Activated CD4-positive, alpha-beta T cell treated with anti-CD3 and anti-CD28 coated beads for 24 hours (primary cell): ENCODE data around the gene DOC2A.
"Not testable (repeated sequence)": the region's sequence is repeated elsewhere in the genome, so short reads cannot be mapped to it uniquely, and the experiment has no call there.

Experiments
- DNase-seq, 2 donors: peaks; one replicate each; pipeline ENCODE4 v3.0.0-alpha.2; 2020; ENCODE audit warnings: low read depth in 2 of 2

DOC2A gene

DNA sequence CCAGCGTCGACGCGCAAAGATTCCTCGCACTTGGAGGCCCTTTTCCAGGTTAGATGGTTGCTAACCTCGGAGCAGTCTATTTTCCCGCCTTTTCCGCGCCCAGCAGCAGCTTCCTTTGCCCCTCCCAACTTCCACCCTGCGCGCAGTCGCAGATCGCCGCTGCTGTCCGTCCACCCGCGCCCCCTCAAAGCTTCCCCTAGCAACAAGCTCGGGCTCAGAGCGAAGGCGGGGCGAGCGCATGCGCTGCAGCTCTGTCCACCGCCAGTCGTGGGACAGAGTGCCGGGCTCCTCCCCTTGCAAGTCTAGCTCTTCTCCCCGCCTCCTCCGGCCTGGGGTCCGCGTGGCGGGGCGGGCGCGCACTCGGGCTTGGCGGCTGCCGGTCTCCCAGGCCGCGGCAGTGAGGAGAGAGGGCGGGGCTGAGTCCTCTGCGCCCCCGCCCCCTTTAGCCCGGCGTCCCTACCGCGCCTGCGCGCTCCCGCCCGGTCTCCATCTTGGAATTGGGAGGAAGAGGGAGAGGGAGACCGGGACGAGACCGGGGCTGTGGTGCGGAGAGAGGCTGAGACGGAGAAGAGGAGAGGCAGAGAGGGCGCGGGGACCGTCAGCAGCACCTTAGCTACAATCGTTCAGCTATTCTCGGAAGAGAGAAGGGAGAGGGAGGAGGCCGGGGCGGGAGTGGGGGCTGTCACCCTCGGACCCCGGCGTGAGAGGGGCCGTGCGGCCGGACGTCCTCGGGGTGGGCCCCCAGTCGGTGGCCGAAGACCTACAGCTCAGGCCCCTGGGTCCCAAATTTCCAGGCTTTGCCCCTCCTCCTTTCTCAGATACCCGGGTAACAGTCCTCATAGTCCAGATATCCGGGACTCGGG is 37.2 kb downstream of the DOC2A start, which contains the start of gene TAOK2:
Gene TAOK2, plus strand, starts transcription at position 485 of the 863 bp plus-strand sequence. CDS start 3,905 bp downstream, outside the sequence.
- DNase-seq: peak; percentile 96

DNA sequence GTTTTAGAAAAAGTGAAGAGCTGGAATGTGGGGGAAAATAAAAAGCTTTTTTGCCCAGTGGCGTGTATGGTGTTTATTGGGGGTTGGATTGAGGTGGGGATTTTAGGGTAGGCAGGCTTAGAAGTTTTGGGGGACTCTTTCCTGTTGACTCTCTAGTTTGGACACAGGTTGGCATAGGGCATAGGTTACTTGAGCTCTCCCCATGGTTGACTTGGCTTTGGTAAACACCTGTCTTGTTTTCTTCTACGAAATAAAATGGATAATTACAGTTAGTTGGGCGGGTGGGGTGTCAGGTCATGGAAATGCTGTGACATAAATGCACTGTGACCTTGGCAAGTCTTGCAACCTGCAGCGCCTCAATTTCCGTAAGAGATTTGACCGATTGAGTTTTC is 37.8 kb downstream of the DOC2A start:
- no peak for DNase-seq

DNA sequence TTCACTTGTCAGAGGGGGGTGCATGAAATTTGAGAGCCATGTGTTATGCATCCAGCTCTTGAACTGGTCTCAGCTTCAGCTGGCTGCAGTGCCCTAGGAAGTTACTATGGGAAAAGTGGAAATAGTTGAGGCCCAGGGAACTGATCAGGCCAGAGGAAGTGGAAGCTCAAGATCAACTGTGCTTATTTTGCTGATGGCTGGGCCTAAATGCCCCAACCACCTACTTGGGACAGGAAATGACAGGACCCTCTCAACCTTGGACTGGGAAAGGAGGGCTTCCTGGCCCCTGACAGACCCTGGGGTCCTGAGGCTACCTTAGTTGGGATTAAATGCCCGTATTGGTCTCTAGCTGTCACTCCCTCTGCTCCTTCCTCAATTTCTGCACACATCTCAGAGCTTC is 38.3 kb downstream of the DOC2A start:
- DNase-seq: no peak

DNA sequence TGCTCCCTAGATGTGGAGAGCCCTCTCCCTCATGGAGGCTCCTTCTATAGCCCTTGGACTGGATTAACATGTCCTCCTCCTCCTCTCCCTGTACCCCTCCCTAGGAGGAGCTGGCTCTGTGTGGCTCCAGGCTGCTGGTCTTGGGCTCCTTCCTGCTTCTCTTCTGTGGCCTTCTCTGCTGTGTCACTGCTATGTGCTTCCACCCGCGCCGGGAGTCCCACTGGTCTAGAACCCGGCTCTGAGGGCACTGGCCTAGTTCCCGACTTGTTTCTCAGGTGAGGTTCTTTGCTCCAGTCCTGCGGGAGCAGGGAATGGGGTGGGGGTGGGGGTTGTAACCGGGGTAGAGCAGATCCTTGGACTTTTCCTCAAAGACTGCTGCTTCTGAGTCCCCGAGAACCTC is 39.5 kb downstream of the DOC2A start:
- no peak for DNase-seq

DNA sequence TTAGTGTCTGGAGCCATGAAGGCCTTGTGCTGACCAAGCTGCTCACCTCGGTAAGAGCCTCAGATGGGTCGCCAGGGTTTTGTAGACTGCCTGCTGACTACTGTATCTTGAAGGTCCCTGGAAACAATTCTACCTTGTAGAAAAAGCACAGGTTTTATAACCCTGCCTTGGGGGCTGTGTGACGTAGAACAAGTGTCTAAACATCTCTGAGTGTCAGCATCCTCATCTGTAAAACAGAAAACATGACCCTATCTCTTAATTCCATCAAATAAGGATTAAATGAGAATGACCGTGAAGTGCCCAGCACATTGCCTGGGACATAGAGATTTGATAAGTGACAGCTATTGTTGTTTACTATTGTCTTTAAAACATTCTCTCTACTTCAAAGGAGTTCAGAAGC is 42.6 kb downstream of the DOC2A start:
- no peak for DNase-seq

DNA sequence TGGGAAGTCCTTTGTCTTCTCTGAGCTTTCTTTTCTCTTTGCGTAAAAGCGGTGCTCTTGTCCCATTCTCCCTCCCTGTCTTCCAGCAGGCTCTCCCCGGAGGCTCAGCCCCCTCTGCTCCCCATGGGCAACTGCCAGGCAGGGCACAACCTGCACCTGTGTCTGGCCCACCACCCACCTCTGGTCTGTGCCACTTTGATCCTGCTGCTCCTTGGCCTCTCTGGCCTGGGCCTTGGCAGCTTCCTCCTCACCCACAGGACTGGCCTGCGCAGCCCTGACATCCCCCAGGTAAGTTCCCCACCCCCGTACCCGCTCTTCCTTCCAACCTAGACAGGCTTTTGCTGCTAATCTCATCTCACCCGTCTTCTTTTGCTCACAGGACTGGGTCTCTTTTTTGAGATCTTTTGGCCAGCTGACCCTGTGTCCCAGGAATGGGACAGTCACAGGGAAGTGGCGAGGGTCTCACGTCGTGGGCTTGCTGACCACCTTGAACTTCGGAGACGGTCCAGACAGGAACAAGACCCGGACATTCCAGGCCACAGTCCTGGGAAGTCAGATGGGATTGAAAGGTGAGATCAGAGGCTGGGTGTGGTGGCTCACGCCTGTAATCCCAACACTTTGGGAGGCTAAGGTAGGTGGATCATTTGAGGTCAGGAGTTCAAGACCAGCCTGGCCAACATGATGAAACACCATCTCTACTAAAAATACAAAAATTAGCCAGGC is 47.6 kb downstream of the DOC2A start:
- no peak for DNase-seq

DNA sequence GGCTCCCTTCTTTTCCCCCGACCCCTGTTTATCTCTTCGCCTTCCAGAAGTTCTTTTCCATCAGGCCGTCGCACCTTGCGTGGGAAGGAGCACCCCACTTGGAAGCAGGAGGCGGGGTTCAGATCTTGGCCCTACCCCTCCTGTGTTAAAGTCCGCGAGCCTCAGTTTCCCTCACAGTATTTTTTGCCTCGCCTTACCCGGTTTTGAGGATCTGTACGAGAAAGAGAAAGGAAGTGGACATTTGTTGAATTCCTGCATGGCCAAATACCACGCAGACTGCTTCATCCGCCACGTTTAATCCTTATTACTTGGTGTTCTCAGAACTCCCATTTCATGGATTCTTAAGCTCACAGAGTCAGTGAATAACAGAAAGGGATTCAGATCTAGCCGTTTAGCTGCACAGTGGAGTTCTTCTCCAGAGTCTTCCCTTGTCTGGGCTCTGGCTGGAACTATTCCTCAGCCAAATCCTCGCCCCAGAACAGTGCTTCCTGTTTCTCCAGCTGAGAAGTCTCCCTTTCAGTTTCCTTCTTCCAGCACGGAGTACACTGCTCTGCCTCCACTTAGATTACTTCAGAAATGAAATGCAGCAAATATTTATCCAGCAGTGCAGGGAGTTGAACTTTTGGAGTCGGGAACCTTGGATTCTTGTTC is 48.4 kb downstream of the DOC2A start:
- DNase-seq: no peak

DNA sequence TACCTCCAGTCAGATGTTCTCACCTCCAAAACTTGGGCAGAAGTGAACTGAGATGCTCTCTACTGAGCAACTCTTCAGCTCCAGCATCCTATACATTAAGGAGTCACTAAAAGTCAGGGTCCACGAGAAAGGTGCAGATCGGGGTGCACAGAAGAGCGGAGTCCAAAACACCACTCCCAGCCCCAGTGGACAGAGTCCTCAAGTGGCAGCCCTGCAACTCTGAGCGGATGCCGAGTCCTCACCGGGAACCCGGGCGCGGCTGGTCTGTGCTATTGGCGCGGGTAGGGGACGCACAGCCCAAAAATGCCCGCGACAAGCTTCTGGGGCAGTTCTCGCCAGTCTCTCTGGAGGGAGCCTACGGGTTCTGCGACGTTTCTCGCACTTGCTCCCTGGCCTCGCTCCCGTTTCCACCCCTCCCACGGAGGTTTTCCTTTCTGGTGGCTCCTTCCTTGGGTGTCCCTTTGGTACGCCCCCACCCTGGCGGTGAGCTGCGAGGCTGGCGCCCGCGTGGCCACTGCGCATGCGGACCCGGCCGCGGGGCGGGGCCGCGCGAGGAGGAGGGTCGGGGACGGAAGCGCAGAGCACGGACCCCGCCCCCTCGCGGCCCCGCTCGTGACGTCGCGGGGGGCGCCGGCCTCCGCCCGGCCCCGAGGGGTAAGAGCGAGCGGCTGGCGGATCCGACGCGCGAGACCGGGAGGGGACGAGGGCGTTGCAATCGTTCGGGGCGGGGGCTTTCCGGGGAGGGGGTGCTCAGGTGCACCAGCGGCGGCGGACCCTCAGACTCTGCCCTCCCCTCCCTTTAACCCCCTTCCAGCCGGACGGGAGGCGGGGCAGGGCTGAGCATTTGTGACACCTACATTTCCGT is 49.1 kb downstream of the DOC2A start, which contains the start of gene TMEM219:
Gene TMEM219, plus strand, starts transcription at position 601 of the 865 bp plus-strand sequence. CDS start 1,065 bp downstream, outside the sequence.
- DNase-seq: peak; percentile 85 to 90

DNA sequence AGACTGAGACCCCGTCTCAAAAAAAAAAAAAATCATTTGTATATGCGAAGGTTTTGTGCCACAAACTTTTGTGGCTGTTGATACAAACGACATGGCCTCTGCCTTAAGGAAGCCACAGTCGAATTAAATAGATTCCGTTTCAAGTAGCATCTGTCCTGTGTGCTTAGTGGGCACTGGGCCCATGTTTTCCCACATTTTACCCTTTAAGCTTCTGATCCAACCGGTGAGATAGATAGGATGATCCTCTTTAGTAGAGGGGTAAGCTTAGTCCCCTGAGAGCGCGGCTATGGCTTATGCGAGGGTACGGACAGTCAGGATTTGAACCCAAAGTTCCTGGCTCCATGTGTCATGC is 49.7 kb downstream of the DOC2A start:
- no peak for DNase-seq

DNA sequence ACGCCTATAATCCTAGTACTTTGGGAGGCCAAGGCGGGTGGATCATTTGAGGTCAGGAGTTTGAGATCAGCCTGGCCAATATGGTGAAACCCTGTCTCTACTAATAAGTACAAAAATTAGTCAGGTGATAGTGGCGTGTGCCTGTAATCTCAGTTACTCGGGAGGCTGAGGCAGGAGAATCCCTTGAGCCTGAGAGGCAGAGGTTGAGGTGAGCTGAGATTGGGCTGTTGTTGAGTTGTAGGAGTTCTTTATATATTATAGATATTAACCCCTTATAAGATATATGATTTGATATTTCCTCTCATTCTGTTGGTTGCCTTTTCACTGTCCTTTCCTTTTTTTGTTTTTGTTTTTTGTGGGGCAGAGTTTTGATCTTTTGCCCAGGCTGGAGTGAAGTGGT is 51.0 kb downstream of the DOC2A start:
- DNase-seq: not testable (repeated sequence)

DNA sequence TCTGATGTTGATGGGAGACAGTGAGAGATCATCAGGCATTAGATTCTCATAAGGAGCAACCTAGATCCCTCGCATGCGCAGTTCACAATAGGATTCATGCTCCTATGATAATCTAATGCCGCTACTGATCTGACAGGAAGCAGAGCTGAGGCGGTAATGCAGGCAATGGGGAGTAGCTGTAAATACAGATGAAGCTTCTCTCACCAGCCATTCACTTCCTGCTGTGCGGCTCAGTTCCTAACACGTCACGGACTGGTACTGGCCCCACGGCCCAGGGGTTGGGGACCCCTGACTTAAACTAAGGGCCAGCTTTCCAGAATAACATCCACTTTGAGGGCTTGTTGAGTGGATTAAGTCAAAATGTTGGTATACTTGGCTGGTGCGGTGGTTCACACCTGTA is 51.5 kb downstream of the DOC2A start:
- no peak for DNase-seq

DNA sequence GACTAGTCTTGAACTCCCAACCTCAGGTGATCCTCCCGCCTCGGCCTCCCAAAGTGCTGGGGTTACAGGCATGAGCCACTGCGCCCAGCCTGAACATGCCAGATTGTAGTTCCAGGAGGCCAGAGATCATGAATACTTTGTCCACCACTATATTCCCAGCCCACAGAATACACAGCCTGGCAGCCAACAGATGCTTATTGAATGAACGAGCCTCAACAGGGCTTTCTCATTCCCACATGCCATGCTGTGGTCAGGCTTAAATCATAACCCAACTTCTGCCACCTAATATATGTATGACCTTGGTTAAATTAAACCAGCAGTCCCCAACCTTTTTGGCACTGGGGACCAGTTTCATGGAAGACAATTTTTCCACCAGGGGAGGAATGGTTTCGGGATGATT is 52.1 kb downstream of the DOC2A start:
- no peak for DNase-seq
